Smooth muscle cell of the brain vasculature (primary cell): ENCODE data around the gene AP1M2.

Source experiments
- DNase-seq: peaks from one replicate; pipeline ENCODE4 v3.0.0-alpha.2; 2012; ENCODE audit warnings: low read depth, low spot score

AP1M2 gene

GRCh38 chr19:10587022-10587838 lies at the start of gene AP1M2:
TSS of gene AP1M2 (minus strand) at chr19:10587312. CDS start at chr19:10587231, 81 bp downstream.
- DNase-seq = no peak

GRCh38 chr19:10636304-10636972 lies 49.3 kb upstream of the AP1M2 start:
- DNase-seq = no peak

- DNase-seq = no peak
Measured at GRCh38 chr19:10634963-10635362, 47.9 kb upstream of the AP1M2 start.

- no peak for DNase-seq
Measured at GRCh38 chr19:10634430-10634829, 47.3 kb upstream of the AP1M2 start.

GRCh38 chr19:10631874-10632273 lies 44.8 kb upstream of the AP1M2 start:
- DNase-seq = no peak

GRCh38 chr19:10625762-10626138 lies 38.6 kb upstream of the AP1M2 start:
- no peak for DNase-seq

- no peak for DNase-seq
Measured at GRCh38 chr19:10625003-10625761, 38.1 kb upstream of the AP1M2 start, which contains the start of gene SLC44A2. TSS of gene SLC44A2 (plus strand) at chr19:10625553. CDS start at chr19:10625634, 81 bp downstream.

GRCh38 chr19:10624585-10624984 lies 37.5 kb upstream of the AP1M2 start:
- DNase-seq = no peak

GRCh38 chr19:10621966-10622365 lies 34.9 kb upstream of the AP1M2 start:
- DNase-seq = no peak

GRCh38 chr19:10620786-10621185 lies 33.7 kb upstream of the AP1M2 start:
- DNase-seq = no peak

- DNase-seq = no peak
Measured at GRCh38 chr19:10618846-10619245, 31.7 kb upstream of the AP1M2 start.

GRCh38 chr19:10617409-10618121 lies 30.5 kb upstream of the AP1M2 start:
- no peak for DNase-seq

GRCh38 chr19:10615429-10616023 lies 28.4 kb upstream of the AP1M2 start:
- DNase-seq = no peak

GRCh38 chr19:10612499-10613119 lies 25.5 kb upstream of the AP1M2 start:
- DNase-seq = no peak

GRCh38 chr19:10611907-10612306 lies 24.8 kb upstream of the AP1M2 start:
- no peak for DNase-seq

GRCh38 chr19:10604460-10604980 lies 17.4 kb upstream of the AP1M2 start:
- no peak for DNase-seq

- no peak for DNase-seq
Measured at GRCh38 chr19:10603873-10604459, 16.9 kb upstream of the AP1M2 start.

GRCh38 chr19:10603084-10603872 lies 16.2 kb upstream of the AP1M2 start:
- no peak for DNase-seq

- no peak for DNase-seq
Measured at GRCh38 chr19:10602330-10603083, 15.4 kb upstream of the AP1M2 start.
